GM10847 (cell line): ENCODE results near the gene LRRK2.

Source experiments
- POLR2A ChIP-seq: IDR thresholded peaks from 2 replicates; pipeline ENCODE4 v1.6.1; 2011; ENCODE audit not compliant: insufficient read length; ENCODE audit errors: extremely low read depth

The LRRK2 gene

GRCh38 chr12:40224439-40225291, at the start of gene LRRK2:
LRRK2 (plus strand) TSS chr12:40224997; CDS start chr12:40225132, 135 bp downstream.
- peak; percentile 50 for TF ChIP-seq POLR2A

DNA sequence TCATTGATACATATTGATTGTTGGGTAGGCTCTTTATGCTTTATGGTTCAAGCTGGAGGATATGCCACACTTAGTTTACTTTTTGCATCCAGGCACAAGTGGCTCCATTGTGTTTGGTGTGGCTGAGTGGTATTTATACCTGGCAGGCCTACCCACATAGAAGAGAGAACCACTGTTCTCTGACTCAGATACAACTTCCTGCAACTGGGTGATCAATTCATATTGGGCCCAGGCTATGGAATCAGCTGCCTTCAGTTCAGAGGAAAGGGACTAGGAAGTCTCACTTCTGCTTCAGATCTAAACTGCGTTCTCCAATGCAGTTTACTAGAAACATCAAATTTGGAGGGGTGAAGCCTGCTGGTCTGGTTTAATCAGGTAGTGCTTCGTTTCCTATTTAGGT, 49.8 kb upstream of the LRRK2 start:
- TF ChIP-seq POLR2A: no peak

GRCh38 chr12:40175489-40175888, 49.3 kb upstream of the LRRK2 start:
- no peak for TF ChIP-seq POLR2A

- no peak for TF ChIP-seq POLR2A
These were observed 46.1 kb upstream of the LRRK2 start for GRCh38 chr12:40178701-40179100.

- no peak for TF ChIP-seq POLR2A
These were observed 43.3 kb upstream of the LRRK2 start for GRCh38 chr12:40181490-40181889.

GRCh38 chr12:40183715-40184114, 41.1 kb upstream of the LRRK2 start:
- no peak for TF ChIP-seq POLR2A

GRCh38 chr12:40184493-40185302, 40.1 kb upstream of the LRRK2 start:
- no peak for TF ChIP-seq POLR2A

GRCh38 chr12:40185303-40185693, 39.5 kb upstream of the LRRK2 start:
- TF ChIP-seq POLR2A: no peak

- TF ChIP-seq POLR2A: no peak
These were observed 36.1 kb upstream of the LRRK2 start for GRCh38 chr12:40188558-40189320.

GRCh38 chr12:40192704-40193255, 32.0 kb upstream of the LRRK2 start:
- no peak for TF ChIP-seq POLR2A

DNA sequence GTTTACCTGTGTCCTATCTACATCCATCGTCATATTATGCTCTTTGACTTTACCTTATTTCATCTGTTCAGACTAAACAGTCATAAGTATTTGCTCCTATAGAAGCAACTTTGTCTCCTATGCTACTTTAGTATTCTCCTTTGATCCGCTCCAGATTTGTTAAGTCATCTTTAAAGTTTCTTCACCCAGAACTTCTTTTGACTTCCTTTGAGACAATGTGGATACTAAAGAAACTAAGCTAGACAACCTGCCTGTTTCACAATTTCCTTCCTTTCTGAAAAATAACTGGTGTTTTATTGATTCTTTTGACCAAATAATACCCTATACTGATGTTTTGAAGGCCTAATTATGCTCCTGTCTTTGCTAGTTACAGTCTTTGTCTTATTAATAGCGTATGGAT, 30.0 kb upstream of the LRRK2 start:
- no peak for TF ChIP-seq POLR2A

GRCh38 chr12:40197590-40197989, 27.2 kb upstream of the LRRK2 start:
- no peak for TF ChIP-seq POLR2A

- TF ChIP-seq POLR2A: no peak
These were observed 26.2 kb upstream of the LRRK2 start for GRCh38 chr12:40198601-40199000.

DNA sequence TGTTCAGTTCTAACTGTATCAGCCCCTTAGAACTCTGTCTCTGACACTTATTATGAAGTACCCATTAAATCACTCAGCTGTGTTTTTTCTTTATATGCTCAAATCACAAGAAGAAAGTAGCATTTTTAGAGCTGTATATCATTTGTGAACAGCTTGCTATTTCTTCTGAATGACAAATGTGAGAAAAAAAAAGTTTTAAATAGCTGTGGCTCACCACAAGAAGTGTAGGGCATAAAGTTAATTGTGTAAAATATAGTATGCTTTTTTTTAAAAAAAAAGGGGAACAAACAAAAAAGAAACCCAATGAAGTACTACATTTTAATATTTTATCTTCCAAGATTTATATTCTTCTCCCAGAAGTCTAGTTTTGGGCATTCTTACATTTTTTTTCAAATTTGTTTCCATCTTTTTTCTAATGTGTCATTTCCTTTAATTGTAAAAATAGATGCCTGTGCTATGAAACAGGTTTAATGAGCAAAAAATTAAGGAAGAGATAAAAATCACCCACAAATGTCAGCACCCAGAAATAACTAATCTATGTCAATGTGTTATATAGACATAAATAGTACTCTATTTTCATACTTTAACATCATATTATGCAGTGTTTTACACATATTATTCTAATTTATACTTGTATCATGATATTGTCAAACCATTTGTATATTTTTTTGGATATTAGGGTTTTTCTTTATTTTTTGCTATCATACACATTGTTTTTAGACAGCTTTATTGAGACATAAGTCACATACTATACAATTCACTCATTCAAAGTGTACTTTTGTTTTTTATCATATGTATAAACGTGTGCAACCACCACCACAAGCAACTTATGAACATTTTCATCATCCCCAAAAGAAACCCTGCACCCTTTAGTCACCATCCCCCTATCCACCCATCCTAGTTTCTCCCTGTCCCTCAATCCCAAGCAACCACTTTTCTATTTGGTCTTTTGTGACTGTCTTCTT, 22.4 kb upstream of the LRRK2 start:
- no peak for TF ChIP-seq POLR2A
